Body of pancreas (tissue), 4 donors: Measurements from ENCODE around the gene MFSD1.

Experiments
- POLR2A ChIP-seq, 3 donors: fragments of 450-650 bp; IDR thresholded peaks; one replicate each; pipeline ENCODE4 v1.6.1; 2016; ENCODE audit warnings: antibody characterized with exemption in 3 of 3, mild to moderate bottlenecking in 2 of 3
- TF ChIP-seq, protein P1 (sequence below), 7 experiments: fragments of 450-650 bp in 4 of 7; fragments of 200-600 bp in 3 of 7; sonication (generic) in 3 of 7; IDR thresholded peaks; one replicate each; pipeline ENCODE4 v1.5.1; 2016 to 2019; ENCODE audit warnings: antibody characterized with exemption in 7 of 7

DNA sequence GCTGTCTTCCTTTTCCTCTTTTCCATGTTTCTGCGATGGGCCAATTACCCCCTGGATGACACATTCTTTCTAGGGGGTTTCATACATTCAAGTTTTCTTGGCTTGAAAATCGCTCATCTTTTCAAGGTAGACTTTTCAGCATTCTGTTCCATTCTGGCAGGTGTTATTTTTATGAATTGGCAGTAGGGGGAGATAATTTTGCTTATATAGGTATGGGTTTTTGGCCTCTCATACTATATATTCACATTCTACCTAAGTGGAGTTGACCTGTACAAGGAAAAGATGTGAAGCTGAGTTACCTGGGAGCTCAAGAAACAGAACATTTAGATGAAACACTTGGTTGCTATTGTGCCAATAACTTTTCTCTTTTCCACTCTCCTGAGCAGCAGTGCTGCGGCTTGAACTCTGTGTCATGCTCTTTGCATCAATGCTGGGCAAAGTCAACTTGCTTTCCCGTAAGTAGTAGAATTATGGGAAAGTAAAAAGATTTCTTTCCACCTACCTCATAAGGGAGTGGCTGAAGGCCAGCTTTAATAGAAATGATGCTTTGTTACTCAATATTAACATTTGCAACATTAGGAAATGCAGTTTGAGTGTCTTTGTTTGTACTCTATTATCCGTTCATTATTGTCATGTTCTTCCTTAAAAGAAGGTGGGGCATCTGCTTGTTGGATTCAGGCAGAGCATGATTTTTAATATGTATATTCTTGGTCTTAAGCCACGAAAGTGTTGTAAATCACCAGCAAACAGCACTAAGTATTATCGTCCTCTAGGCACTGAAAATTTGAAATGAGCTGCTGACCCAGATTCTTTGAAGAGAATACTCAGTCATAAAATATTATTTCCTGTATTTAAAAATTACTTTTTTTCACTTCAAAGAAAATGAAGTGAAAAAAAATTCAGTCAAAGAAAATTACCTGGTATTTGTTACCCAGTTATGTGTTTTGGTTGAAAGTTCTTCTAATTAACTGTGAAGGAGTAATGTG lies 27.7 kb upstream of the MFSD1 start:
- TF ChIP-seq, protein P1, sequence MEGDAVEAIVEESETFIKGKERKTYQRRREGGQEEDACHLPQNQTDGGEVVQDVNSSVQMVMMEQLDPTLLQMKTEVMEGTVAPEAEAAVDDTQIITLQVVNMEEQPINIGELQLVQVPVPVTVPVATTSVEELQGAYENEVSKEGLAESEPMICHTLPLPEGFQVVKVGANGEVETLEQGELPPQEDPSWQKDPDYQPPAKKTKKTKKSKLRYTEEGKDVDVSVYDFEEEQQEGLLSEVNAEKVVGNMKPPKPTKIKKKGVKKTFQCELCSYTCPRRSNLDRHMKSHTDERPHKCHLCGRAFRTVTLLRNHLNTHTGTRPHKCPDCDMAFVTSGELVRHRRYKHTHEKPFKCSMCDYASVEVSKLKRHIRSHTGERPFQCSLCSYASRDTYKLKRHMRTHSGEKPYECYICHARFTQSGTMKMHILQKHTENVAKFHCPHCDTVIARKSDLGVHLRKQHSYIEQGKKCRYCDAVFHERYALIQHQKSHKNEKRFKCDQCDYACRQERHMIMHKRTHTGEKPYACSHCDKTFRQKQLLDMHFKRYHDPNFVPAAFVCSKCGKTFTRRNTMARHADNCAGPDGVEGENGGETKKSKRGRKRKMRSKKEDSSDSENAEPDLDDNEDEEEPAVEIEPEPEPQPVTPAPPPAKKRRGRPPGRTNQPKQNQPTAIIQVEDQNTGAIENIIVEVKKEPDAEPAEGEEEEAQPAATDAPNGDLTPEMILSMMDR (IDR thresholded peaks at IDR 0.05) = no peak
- TF ChIP-seq POLR2A (IDR thresholded peaks at IDR 0.05) = no peak
